ENCODE results near the gene CEP112. TPM values are rescaled to one million over a fixed set of nuclear protein-coding genes. Genes with fewer than 3 reads are reported as not detected.

The CEP112 gene
- polyA plus RNA-seq, 1 donor (not counting 4 experiments of a cell fraction or from before 2014, with no cell fraction given): 2.6 TPM

- Histone ChIP-seq H3K4me1 (ENCODE audit: control insufficient read depth, extremely low read depth, insufficient read depth, low read length) (no peaks in the 10 kb centered on the region), H3K9me1 (ENCODE audit: control insufficient read depth, extremely low read depth, insufficient read depth, low read length) (no peaks in the 10 kb centered on the region), H3K79me2 (ENCODE audit: control insufficient read depth, insufficient read depth, low read length) (no peaks in the 10 kb centered on the region), H4K20me1 (ENCODE audit: control insufficient read depth, extremely low read depth, insufficient read depth, low read length) (no peaks in the 10 kb centered on the region), H3K9ac (ENCODE audit: control insufficient read depth, extremely low read depth, insufficient read depth, low read length) (no peak overlapping the region), H3K27me3 (ENCODE audit: control insufficient read depth, extremely low read depth, insufficient read depth, low read length) (no peaks in the 10 kb centered on the region), H3K27ac (ENCODE audit: control insufficient read depth, insufficient read depth, low read length) (no peak overlapping the region), H3K36me3 (ENCODE audit: control insufficient read depth in 2 of 2, extremely low read depth in 1 of 2, insufficient read depth in 2 of 2, low read length in 2 of 2) (no peaks in the 10 kb centered on the region), H2AFZ (ENCODE audit: control insufficient read depth, low read length) (no peak overlapping the region), H3K4me2 (ENCODE audit: control insufficient read depth, extremely low read depth, insufficient read depth, low read depth, low read length) (no peak overlapping the region), H3K9me3 (ENCODE audit: control insufficient read depth, low read depth, low read length) (no peaks in the 10 kb centered on the region), H3K4me3 (ENCODE audit: control insufficient read depth in 2 of 3, extremely low read depth in 1 of 3, insufficient read depth in 2 of 3, low read depth in 1 of 3, low read length in 3 of 3) (no peak overlapping the region)
- dilution Hi-C loops (cut with MboI; ENCODE audit: extremely low pct_ligation_motif_present, low sequenced_read_pairs): no loop called here
- no peak for TF ChIP-seq EZH2 (IDR thresholded peaks at IDR 0.05; ENCODE audit: low read length)
- TF ChIP-seq, protein P1, sequence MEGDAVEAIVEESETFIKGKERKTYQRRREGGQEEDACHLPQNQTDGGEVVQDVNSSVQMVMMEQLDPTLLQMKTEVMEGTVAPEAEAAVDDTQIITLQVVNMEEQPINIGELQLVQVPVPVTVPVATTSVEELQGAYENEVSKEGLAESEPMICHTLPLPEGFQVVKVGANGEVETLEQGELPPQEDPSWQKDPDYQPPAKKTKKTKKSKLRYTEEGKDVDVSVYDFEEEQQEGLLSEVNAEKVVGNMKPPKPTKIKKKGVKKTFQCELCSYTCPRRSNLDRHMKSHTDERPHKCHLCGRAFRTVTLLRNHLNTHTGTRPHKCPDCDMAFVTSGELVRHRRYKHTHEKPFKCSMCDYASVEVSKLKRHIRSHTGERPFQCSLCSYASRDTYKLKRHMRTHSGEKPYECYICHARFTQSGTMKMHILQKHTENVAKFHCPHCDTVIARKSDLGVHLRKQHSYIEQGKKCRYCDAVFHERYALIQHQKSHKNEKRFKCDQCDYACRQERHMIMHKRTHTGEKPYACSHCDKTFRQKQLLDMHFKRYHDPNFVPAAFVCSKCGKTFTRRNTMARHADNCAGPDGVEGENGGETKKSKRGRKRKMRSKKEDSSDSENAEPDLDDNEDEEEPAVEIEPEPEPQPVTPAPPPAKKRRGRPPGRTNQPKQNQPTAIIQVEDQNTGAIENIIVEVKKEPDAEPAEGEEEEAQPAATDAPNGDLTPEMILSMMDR (optimal IDR thresholded peaks at IDR 0.05 in 1 of 3, IDR thresholded peaks at IDR 0.05 in 1 of 3, conservative IDR thresholded peaks at IDR 0.05 in 1 of 3; ENCODE audit: extremely low read depth in 1 of 3, insufficient read depth in 2 of 3, low read length in 3 of 3): no peak
- DNase-seq (ENCODE audit: low read depth, low spot score) (no peak), FAIRE-seq (no peak)
These were observed 97.2 kb downstream of the CEP112 start for GRCh38 chr17:66094727-66095126.

GRCh38 chr17:66091445-66092080, 100.4 kb downstream of the CEP112 start:
- Histone ChIP-seq H3K4me2 (ENCODE audit: control insufficient read depth, extremely low read depth, insufficient read depth, low read depth, low read length) (no peak overlapping the region), H3K27ac (ENCODE audit: control insufficient read depth, insufficient read depth, low read length) (no peak overlapping the region), H2AFZ (ENCODE audit: control insufficient read depth, low read length) (no peak overlapping the region), H4K20me1 (ENCODE audit: control insufficient read depth, extremely low read depth, insufficient read depth, low read length) (no peaks in the 10 kb centered on the region), H3K36me3 (ENCODE audit: control insufficient read depth in 2 of 2, extremely low read depth in 1 of 2, insufficient read depth in 2 of 2, low read length in 2 of 2) (no peaks in the 10 kb centered on the region), H3K9me3 (ENCODE audit: control insufficient read depth, low read depth, low read length) (no peaks in the 10 kb centered on the region), H3K4me1 (ENCODE audit: control insufficient read depth, extremely low read depth, insufficient read depth, low read length) (no peaks in the 10 kb centered on the region), H3K4me3 (ENCODE audit: control insufficient read depth in 2 of 3, extremely low read depth in 1 of 3, insufficient read depth in 2 of 3, low read depth in 1 of 3, low read length in 3 of 3) (no peak overlapping the region), H3K79me2 (ENCODE audit: control insufficient read depth, insufficient read depth, low read length) (no peaks in the 10 kb centered on the region), H3K9ac (ENCODE audit: control insufficient read depth, extremely low read depth, insufficient read depth, low read length) (no peak overlapping the region), H3K27me3 (ENCODE audit: control insufficient read depth, extremely low read depth, insufficient read depth, low read length) (no peaks in the 10 kb centered on the region), H3K9me1 (ENCODE audit: control insufficient read depth, extremely low read depth, insufficient read depth, low read length) (no peaks in the 10 kb centered on the region)
- FAIRE-seq (no peak), DNase-seq (ENCODE audit: low read depth, low spot score) (no peak)
- dilution Hi-C loops (cut with MboI; ENCODE audit: extremely low pct_ligation_motif_present, low sequenced_read_pairs): no loop called here
- TF ChIP-seq EZH2 (IDR thresholded peaks at IDR 0.05; ENCODE audit: low read length): no peak
- TF ChIP-seq, protein P1 (optimal IDR thresholded peaks at IDR 0.05 in 1 of 3, IDR thresholded peaks at IDR 0.05 in 1 of 3, conservative IDR thresholded peaks at IDR 0.05 in 1 of 3; ENCODE audit: extremely low read depth in 1 of 3, insufficient read depth in 2 of 3, low read length in 3 of 3): no peak

Measured in keratinocyte (primary cell).